ENCODE data around the gene RETREG1.

- TF ChIP-seq CTCF (conservative IDR thresholded peaks at IDR 0.05; ENCODE audit: low read depth, low read length), result no peak
- no peak for TF ChIP-seq EZH2 (IDR thresholded peaks at IDR 0.05; ENCODE audit: borderline replicate concordance, low read depth, low read length, poor library complexity, severe bottlenecking)
Measured at GRCh38 chr5:16590685-16591084, 26.1 kb downstream of the RETREG1 start.
